ENCODE measurements around the gene CDC73. TPM values are rescaled to one million over a fixed set of nuclear protein-coding genes. Genes with fewer than 3 reads are reported as not detected.

The CDC73 gene
- total and polyA plus RNA-seq, 2 of the 13 experiments (the other 11 are each of a cell fraction or from before 2014, with no cell fraction given), result 20.2 to 26.3 TPM

DNA sequence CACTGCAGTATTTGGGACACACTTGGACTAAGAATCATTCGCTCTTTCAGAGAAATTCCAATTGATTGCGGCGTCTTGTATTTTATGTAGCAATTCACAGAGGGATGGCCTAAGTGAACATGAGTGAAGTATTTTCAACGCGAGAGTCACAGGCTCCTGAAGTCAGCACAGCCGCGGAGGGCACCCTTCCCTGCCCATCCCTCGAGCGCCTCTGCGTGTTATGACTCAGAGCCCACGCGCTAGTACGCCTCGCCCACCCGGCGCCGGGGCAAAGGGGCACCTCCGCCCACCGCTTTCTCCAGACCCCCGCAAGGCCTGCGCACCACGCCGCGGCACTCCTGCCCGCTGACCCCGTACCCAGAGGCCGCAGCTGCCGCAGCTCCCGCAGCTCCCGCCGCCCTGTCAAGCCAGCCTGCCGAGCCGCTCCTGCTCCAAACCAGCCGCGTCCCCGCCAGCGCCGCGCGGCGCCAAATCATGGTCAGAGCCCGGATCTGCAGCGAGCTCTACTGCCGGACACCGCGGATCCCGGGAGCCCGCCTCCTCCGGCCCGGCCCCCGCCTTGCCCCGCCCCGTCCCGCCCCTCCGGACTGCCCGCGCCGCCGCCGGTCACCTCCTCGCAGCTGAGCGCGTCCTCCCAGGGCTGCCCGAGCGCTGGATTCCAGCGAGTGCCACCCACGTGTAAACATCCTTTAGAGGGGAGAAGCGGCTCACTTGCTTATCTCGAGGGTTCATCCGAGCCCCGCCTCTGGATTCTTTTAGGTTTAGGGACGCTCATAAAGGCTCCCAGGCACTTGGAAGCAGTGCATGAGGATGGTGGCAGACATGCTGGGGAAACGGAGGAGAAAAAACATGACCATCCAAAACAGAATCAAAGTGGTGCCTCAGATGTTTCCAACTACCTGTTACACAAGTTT, 16.7 kb upstream of the CDC73 start, which contains the start of gene GLRX2 (continued):
- TF ChIP-seq, protein P1, sequence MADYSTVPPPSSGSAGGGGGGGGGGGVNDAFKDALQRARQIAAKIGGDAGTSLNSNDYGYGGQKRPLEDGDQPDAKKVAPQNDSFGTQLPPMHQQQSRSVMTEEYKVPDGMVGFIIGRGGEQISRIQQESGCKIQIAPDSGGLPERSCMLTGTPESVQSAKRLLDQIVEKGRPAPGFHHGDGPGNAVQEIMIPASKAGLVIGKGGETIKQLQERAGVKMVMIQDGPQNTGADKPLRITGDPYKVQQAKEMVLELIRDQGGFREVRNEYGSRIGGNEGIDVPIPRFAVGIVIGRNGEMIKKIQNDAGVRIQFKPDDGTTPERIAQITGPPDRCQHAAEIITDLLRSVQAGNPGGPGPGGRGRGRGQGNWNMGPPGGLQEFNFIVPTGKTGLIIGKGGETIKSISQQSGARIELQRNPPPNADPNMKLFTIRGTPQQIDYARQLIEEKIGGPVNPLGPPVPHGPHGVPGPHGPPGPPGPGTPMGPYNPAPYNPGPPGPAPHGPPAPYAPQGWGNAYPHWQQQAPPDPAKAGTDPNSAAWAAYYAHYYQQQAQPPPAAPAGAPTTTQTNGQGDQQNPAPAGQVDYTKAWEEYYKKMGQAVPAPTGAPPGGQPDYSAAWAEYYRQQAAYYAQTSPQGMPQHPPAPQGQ (CRISPR knock-in tag; IDR thresholded peaks at IDR 0.05; ENCODE audit: borderline replicate concordance), result no peak
- TF ChIP-seq SAP130 (CRISPR knock-in tag; IDR thresholded peaks at IDR 0.05; ENCODE audit: low read depth) (peak; percentile 85), ZNF550 (CRISPR knock-in tag; IDR thresholded peaks at IDR 0.05; ENCODE audit: borderline replicate concordance) (no peak), ATF7 (IDR thresholded peaks at IDR 0.05) (no peak), ATF7 (CRISPR knock-in tag; IDR thresholded peaks at IDR 0.05) (no peak), ZBTB38 (CRISPR knock-in tag; IDR thresholded peaks at IDR 0.05) (peak; percentile 86; the same call in 1 of the 2 replicates), ZNF232 (CRISPR knock-in tag; IDR thresholded peaks at IDR 0.05; ENCODE audit: borderline replicate concordance) (no peak)
- TF ChIP-seq, protein P2, sequence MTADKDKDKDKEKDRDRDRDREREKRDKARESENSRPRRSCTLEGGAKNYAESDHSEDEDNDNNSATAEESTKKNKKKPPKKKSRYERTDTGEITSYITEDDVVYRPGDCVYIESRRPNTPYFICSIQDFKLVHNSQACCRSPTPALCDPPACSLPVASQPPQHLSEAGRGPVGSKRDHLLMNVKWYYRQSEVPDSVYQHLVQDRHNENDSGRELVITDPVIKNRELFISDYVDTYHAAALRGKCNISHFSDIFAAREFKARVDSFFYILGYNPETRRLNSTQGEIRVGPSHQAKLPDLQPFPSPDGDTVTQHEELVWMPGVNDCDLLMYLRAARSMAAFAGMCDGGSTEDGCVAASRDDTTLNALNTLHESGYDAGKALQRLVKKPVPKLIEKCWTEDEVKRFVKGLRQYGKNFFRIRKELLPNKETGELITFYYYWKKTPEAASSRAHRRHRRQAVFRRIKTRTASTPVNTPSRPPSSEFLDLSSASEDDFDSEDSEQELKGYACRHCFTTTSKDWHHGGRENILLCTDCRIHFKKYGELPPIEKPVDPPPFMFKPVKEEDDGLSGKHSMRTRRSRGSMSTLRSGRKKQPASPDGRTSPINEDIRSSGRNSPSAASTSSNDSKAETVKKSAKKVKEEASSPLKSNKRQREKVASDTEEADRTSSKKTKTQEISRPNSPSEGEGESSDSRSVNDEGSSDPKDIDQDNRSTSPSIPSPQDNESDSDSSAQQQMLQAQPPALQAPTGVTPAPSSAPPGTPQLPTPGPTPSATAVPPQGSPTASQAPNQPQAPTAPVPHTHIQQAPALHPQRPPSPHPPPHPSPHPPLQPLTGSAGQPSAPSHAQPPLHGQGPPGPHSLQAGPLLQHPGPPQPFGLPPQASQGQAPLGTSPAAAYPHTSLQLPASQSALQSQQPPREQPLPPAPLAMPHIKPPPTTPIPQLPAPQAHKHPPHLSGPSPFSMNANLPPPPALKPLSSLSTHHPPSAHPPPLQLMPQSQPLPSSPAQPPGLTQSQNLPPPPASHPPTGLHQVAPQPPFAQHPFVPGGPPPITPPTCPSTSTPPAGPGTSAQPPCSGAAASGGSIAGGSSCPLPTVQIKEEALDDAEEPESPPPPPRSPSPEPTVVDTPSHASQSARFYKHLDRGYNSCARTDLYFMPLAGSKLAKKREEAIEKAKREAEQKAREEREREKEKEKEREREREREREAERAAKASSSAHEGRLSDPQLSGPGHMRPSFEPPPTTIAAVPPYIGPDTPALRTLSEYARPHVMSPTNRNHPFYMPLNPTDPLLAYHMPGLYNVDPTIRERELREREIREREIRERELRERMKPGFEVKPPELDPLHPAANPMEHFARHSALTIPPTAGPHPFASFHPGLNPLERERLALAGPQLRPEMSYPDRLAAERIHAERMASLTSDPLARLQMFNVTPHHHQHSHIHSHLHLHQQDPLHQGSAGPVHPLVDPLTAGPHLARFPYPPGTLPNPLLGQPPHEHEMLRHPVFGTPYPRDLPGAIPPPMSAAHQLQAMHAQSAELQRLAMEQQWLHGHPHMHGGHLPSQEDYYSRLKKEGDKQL (CRISPR knock-in tag; IDR thresholded peaks at IDR 0.05; ENCODE audit: low read depth), result no peak
- TF ChIP-seq, protein P3, sequence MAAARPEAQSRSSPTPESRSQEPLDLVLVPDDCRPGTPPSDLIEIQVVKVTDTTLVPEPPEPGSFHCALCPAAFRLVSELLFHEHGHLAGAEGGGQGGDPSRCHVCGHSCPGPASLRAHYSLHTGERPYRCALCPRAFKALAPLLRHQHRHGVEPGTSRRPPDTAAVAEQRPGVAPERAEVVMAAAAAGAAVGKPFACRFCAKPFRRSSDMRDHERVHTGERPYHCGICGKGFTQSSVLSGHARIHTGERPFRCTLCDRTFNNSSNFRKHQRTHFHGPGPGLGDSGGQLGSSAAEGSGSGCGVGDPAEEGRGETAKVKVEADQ (CRISPR knock-in tag; IDR thresholded peaks at IDR 0.05; ENCODE audit: borderline replicate concordance), result peak; percentile 60; the same call in 1 of the 2 replicates
- TF ChIP-seq, protein P4, sequence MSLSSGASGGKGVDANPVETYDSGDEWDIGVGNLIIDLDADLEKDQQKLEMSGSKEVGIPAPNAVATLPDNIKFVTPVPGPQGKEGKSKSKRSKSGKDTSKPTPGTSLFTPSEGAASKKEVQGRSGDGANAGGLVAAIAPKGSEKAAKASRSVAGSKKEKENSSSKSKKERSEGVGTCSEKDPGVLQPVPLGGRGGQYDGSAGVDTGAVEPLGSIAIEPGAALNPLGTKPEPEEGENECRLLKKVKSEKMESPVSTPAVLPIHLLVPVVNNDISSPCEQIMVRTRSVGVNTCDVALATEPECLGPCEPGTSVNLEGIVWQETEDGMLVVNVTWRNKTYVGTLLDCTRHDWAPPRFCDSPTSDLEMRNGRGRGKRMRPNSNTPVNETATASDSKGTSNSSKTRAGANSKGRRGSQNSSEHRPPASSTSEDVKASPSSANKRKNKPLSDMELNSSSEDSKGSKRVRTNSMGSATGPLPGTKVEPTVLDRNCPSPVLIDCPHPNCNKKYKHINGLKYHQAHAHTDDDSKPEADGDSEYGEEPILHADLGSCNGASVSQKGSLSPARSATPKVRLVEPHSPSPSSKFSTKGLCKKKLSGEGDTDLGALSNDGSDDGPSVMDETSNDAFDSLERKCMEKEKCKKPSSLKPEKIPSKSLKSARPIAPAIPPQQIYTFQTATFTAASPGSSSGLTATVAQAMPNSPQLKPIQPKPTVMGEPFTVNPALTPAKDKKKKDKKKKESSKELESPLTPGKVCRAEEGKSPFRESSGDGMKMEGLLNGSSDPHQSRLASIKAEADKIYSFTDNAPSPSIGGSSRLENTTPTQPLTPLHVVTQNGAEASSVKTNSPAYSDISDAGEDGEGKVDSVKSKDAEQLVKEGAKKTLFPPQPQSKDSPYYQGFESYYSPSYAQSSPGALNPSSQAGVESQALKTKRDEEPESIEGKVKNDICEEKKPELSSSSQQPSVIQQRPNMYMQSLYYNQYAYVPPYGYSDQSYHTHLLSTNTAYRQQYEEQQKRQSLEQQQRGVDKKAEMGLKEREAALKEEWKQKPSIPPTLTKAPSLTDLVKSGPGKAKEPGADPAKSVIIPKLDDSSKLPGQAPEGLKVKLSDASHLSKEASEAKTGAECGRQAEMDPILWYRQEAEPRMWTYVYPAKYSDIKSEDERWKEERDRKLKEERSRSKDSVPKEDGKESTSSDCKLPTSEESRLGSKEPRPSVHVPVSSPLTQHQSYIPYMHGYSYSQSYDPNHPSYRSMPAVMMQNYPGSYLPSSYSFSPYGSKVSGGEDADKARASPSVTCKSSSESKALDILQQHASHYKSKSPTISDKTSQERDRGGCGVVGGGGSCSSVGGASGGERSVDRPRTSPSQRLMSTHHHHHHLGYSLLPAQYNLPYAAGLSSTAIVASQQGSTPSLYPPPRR (CRISPR knock-in tag; IDR thresholded peaks at IDR 0.05; ENCODE audit: borderline replicate concordance), result no peak
- TF ChIP-seq, protein P5, sequence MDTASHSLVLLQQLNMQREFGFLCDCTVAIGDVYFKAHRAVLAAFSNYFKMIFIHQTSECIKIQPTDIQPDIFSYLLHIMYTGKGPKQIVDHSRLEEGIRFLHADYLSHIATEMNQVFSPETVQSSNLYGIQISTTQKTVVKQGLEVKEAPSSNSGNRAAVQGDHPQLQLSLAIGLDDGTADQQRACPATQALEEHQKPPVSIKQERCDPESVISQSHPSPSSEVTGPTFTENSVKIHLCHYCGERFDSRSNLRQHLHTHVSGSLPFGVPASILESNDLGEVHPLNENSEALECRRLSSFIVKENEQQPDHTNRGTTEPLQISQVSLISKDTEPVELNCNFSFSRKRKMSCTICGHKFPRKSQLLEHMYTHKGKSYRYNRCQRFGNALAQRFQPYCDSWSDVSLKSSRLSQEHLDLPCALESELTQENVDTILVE (CRISPR knock-in tag; IDR thresholded peaks at IDR 0.05), result peak; percentile 18; the same call in 1 of the 2 replicates
- TF ChIP-seq, protein P6, sequence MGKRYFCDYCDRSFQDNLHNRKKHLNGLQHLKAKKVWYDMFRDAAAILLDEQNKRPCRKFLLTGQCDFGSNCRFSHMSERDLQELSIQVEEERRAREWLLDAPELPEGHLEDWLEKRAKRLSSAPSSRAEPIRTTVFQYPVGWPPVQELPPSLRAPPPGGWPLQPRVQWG (CRISPR knock-in tag; IDR thresholded peaks at IDR 0.05; ENCODE audit: borderline replicate concordance, low read depth), result no peak

Measured in HepG2 (cell line).